Loucy (cell line): ENCODE measurements around the gene IGFLR1.

Experiments used
- H2AFZ ChIP-seq: fragments of 200-600 bp; sonication (generic); 2 replicates; pipeline ENCODE4 v1.6.0; 2016; ENCODE audit warnings: antibody characterized with exemption, mild to moderate bottlenecking, low read length, moderate library complexity
- H3F3A ChIP-seq: fragments of 200-600 bp; 2 replicates; pipeline ENCODE4 v1.6.0; 2016; ENCODE audit warnings: antibody characterized with exemption, low read depth, mild to moderate bottlenecking
- H3K27me3 ChIP-seq: fragments of 200-600 bp; sonication (generic); 2 replicates; pipeline ENCODE4 v1.6.1; 2014; ENCODE audit warnings: low read length, mild to moderate bottlenecking; ENCODE audit not compliant: insufficient read depth, poor library complexity, severe bottlenecking
- H3K36me3 ChIP-seq: fragments of 200-600 bp; sonication (generic); 2 replicates; pipeline ENCODE4 v1.6.1; 2016; ENCODE audit warnings: low read length; ENCODE audit not compliant: insufficient read depth
- H3K4me1 ChIP-seq: fragments of 200-600 bp; sonication (generic); 2 replicates; pipeline ENCODE4 v1.5.1; 2014; ENCODE audit warnings: low read length, mild to moderate bottlenecking; ENCODE audit not compliant: insufficient read depth, poor library complexity, severe bottlenecking
- H3K4me2 ChIP-seq: fragments of 200-600 bp; sonication (generic); 2 replicates; pipeline ENCODE4 v1.6.0; 2014; ENCODE audit warnings: antibody characterized with exemption, low read length, low read depth, mild to moderate bottlenecking; ENCODE audit not compliant: poor library complexity, severe bottlenecking
- H3K4me3 ChIP-seq: fragments of 200-600 bp; sonication (generic); 2 replicates; pipeline ENCODE4 v1.5.1; 2014; ENCODE audit warnings: low read length, mild to moderate bottlenecking, mixed read lengths; ENCODE audit not compliant: poor library complexity, severe bottlenecking
- H3K79me2 ChIP-seq: fragments of 200-600 bp; sonication (generic); 2 replicates; pipeline ENCODE4 v1.6.1; 2014; ENCODE audit warnings: low read length; ENCODE audit not compliant: insufficient read depth
- H3K9ac ChIP-seq: fragments of 200-600 bp; sonication (generic); 2 replicates; pipeline ENCODE4 v1.6.0; 2014; ENCODE audit warnings: mild to moderate bottlenecking, low read depth, low read length, moderate library complexity; ENCODE audit not compliant: poor library complexity, severe bottlenecking
- H3K9me2 ChIP-seq: fragments of 200-600 bp; sonication (generic); replicated peaks from 2 replicates; pipeline ENCODE4 v1.6.1; 2016; ENCODE audit warnings: low read depth, low read length, mixed read lengths
- H3K9me3 ChIP-seq: fragments of 200-600 bp; sonication (generic); 2 replicates; pipeline ENCODE4 v1.6.1; 2014; ENCODE audit warnings: mild to moderate bottlenecking, antibody characterized with exemption, low read length, low read depth; ENCODE audit not compliant: insufficient read depth
- H4K20me1 ChIP-seq: fragments of 200-600 bp; sonication (generic); 2 replicates; pipeline ENCODE4 v1.6.0; 2014; ENCODE audit warnings: antibody characterized with exemption, low read length, mild to moderate bottlenecking; ENCODE audit not compliant: insufficient read depth, poor library complexity, severe bottlenecking
- CTCF ChIP-seq: fragments of 200-600 bp; sonication (generic); conservative IDR thresholded peaks from 2 replicates; pipeline ENCODE4 v1.5.1; 2014; ENCODE audit warnings: mild to moderate bottlenecking, antibody characterized with exemption, low read length
- EZH2phosphoT487 ChIP-seq: fragments of 200-600 bp; IDR thresholded peaks from 2 replicates; pipeline ENCODE4 v1.6.1; 2018; ENCODE audit warnings: antibody characterized with exemption, mild to moderate bottlenecking, moderate library complexity, borderline replicate concordance

IGFLR1 gene

GRCh38 chr19:35779033-35779432, 36.8 kb upstream of the IGFLR1 start:
- Histone ChIP-seq H3F3A (no peaks in the 10 kb centered on the region), H3K9me2 (no peaks in the 10 kb centered on the region), H3K36me3 (peaks cover 22% of the 10 kb centered on the region; the same call in 1 of the 2 replicates), H3K4me3 (no peak overlapping the region), H3K79me2 (peaks cover 39% of the 10 kb centered on the region), H2AFZ (no peak overlapping the region), H3K9me3 (no peaks in the 10 kb centered on the region), H3K9ac (peak overlapping the region; percentile 4), H3K4me2 (peak overlapping the region; percentile 95), H4K20me1 (peaks cover 11% of the 10 kb centered on the region), H3K27me3 (no peaks in the 10 kb centered on the region), H3K4me1 (peaks cover 28% of the 10 kb centered on the region)
- TF ChIP-seq EZH2phosphoT487 (no peak), CTCF (no peak)

DNA sequence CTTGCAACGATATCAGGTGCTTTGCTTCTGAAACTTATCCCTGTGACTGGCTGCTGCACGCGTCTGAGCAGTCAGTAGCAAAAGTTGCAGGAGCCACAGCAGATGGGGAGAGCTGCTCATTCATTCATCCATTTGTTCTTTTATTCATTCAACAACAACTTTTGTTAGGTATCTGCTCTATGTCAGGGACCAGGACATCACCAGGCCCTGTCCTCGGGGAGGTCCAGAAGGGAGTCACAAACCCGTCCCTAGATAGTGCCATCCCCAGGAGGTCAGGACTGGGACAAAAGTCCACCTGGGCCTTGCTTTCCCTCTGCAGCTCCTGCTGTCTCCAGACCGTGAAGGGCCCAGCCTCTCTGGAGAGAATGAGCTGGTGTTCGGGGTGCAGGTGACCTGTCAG, 35.7 kb upstream of the IGFLR1 start:
- Histone ChIP-seq H3K4me3 (peak overlapping the region; percentile 96), H3K4me2 (peak overlapping the region; percentile 95), H3K79me2 (peaks cover 39% of the 10 kb centered on the region), H3K4me1 (peaks cover 28% of the 10 kb centered on the region), H3F3A (no peaks in the 10 kb centered on the region), H4K20me1 (peaks cover 11% of the 10 kb centered on the region), H3K9me3 (no peaks in the 10 kb centered on the region), H3K9ac (peak overlapping the region; percentile 85), H3K9me2 (no peaks in the 10 kb centered on the region), H3K27me3 (no peaks in the 10 kb centered on the region), H3K36me3 (peaks cover 22% of the 10 kb centered on the region; the same call in 1 of the 2 replicates), H2AFZ (no peak overlapping the region)
- TF ChIP-seq EZH2phosphoT487 = no peak
- no peak for TF ChIP-seq CTCF

DNA sequence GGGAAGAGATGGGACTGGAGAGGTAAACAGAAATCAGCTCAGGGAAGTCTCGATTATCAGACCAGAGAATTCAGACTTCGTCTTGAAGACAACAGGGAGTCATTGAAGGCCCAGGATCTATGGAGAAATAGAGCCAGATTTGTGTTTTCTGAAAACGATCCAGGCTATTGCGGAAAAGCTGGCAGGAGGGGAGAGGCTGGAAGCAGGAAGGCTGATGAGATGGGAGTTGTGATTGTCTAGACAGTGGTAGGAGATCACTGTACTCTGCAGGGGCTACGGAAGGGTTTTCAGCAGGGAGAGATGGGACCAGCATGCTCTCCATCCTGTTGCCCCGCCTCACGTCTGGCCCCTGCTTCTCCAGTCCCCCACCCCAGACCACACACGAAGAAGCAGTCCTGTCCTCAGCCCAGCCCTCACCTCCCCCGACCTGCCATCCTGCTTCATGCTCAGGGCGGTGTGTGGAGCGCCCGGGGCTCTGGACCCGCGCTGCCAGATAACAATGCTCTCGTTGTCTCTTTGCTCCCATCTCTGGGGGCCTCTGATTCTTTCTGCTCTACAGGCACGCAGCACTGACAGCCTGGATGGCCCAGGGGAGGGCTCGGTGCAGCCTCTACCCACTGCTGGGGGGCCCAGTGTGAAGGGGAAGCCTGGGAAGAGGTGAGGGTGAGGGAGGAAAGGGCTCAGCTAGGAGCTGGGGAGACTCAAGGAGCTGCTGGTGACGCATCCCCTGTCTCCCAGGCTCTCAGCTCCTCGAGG, 35.0 kb upstream of the IGFLR1 start:
- H3K4me3 ChIP-seq = peak overlapping the region; percentile 96
- H3K9ac ChIP-seq = peak overlapping the region; percentile 85

More for the DNA sequence above, 35.0 kb upstream of the IGFLR1 start:
- H3K79me2 ChIP-seq = peaks cover 39% of the 10 kb centered on the region
- no peak overlapping the region for H2AFZ ChIP-seq
- H3K36me3 ChIP-seq = peaks cover 16% of the 10 kb centered on the region; the same call in 1 of the 2 replicates
- H3K9me3 ChIP-seq = no peaks in the 10 kb centered on the region
- H3K27me3 ChIP-seq = no peaks in the 10 kb centered on the region
- H3K9me2 ChIP-seq = no peaks in the 10 kb centered on the region
- no peaks in the 10 kb centered on the region for H3F3A ChIP-seq
- peak overlapping the region; percentile 95 for H3K4me2 ChIP-seq
- H4K20me1 ChIP-seq = peaks cover 11% of the 10 kb centered on the region
- no peak for TF ChIP-seq CTCF
- no peak for TF ChIP-seq EZH2phosphoT487
- peaks cover 28% of the 10 kb centered on the region for H3K4me1 ChIP-seq
